Smooth muscle cell (in vitro differentiated cells): Measurements from ENCODE around the gene UGT1A7. TPM values are rescaled to one million over a fixed set of nuclear protein-coding genes. Genes with fewer than 3 reads are reported as not detected.

Experiments used
- DNase-seq: peaks from one replicate; lab custom pipeline; 2025; ENCODE audit not compliant: unreplicated experiment; lab: John Stamatoyannopoulos, UW
- H2AFZ ChIP-seq: fragments of 200-600 bp; sonication (generic); 2 replicates; pipeline ENCODE4 v1.6.0; 2016; ENCODE audit warnings: antibody characterized with exemption, low read depth, mild to moderate bottlenecking
- H3F3A ChIP-seq: fragments of 200-600 bp; sonication (generic); 2 replicates; pipeline ENCODE4 v1.6.0; 2017; ENCODE audit warnings: antibody characterized with exemption, low read depth
- H3K27ac ChIP-seq: fragments of 200-600 bp; sonication (generic); 2 replicates; pipeline ENCODE4 v1.5.1; 2016; ENCODE audit warnings: low read depth, mild to moderate bottlenecking
- H3K27me3 ChIP-seq: fragments of 200-600 bp; sonication (generic); 2 replicates; pipeline ENCODE4 v1.6.1; 2016; ENCODE audit warnings: low read depth, mild to moderate bottlenecking
- H3K36me3 ChIP-seq: fragments of 200-600 bp; sonication (generic); 2 replicates; pipeline ENCODE4 v1.5.1; 2016; ENCODE audit warnings: low read depth
- H3K4me1 ChIP-seq: fragments of 200-600 bp; sonication (generic); 2 replicates; pipeline ENCODE4 v1.5.1; 2016; ENCODE audit warnings: low read depth
- H3K4me2 ChIP-seq: fragments of 200-600 bp; sonication (generic); 2 replicates; pipeline ENCODE4 v1.6.0; 2016; ENCODE audit warnings: mild to moderate bottlenecking
- H3K4me3 ChIP-seq: fragments of 200-600 bp; sonication (generic); 2 replicates; pipeline ENCODE4 v1.5.1; 2016; ENCODE audit warnings: mild to moderate bottlenecking
- H3K79me2 ChIP-seq: fragments of 200-600 bp; sonication (generic); 2 replicates; pipeline ENCODE4 v1.6.0; 2016; ENCODE audit warnings: low read depth, mild to moderate bottlenecking
- H3K9ac ChIP-seq: fragments of 200-600 bp; sonication (generic); 2 replicates; pipeline ENCODE4 v1.6.0; 2016; ENCODE audit warnings: low read depth
- H3K9me3 ChIP-seq: fragments of 200-600 bp; sonication (generic); replicated peaks from 2 replicates; pipeline ENCODE4 v1.5.1; 2016; ENCODE audit warnings: low read depth
- H4K20me1 ChIP-seq: fragments of 200-600 bp; sonication (generic); 2 replicates; pipeline ENCODE4 v1.6.0; 2016; ENCODE audit warnings: low read depth
- WGBS: methylation state at CpG from one replicate; pipeline ENCODE4 v1.1.7; 2016; ENCODE audit warnings: low lambda C conversion rate; 5-methylcytosine and 5-hydroxymethylcytosine counted together
- polyA plus RNA-seq: library from polyadenylated mRNA; unstranded; fragments of >200 nt; fragmentation: Nextera tagmentation; extraction: Ambion mirVana; gene quantifications from 2 replicates; pipeline ENCODE4 v1.2.1, GENCODE V29; 2016
- total RNA-seq: library from RNA; depleted of rRNA; stranded (reverse); fragments of >200 nt; gene quantifications from 2 replicates; pipeline ENCODE4 v1.2.3, GENCODE V29; 2014
- TF ChIP-seq, protein P1 (sequence below): fragments of 200-600 bp; sonication (generic); IDR thresholded peaks from 2 replicates; pipeline ENCODE4 v1.5.1; 2017; ENCODE audit warnings: borderline replicate concordance, mild to moderate bottlenecking, antibody characterized with exemption; ENCODE audit not compliant: insufficient read depth, poor library complexity, severe bottlenecking

UGT1A7 gene
- total and polyA plus RNA-seq, 2 experiments from 2014 or later, result not detected

DNA sequence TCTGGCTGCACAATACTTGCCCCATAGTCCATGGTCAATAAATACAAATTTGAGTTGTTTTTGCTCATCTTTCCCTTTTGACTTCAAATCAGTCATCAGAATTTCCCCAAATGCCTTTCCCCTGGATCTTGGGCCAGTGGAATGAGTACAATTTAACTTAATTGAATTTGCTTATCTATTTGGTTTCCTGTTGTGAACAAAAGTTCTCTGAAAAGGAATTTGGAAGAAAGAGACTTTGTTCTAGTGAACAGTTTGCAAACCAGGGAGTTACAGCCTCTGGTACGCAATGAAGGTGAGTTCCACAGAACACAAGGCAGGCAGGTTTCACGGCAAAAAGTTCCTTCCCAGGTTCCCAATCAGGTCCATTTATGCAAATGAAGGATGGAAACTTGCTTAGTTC, 77.1 kb downstream of the UGT1A7 start:
- Histone ChIP-seq H3K4me2 (no peak overlapping the region), H4K20me1 (no peaks in the 10 kb centered on the region), H3K27me3 (no peaks in the 10 kb centered on the region), H3K9me3 (no peaks in the 10 kb centered on the region), H3K36me3 (no peaks in the 10 kb centered on the region), H3K79me2 (no peaks in the 10 kb centered on the region), H2AFZ (no peak overlapping the region), H3K4me1 (no peaks in the 10 kb centered on the region), H3F3A (no peaks in the 10 kb centered on the region), H3K27ac (no peak overlapping the region), H3K4me3 (no peak overlapping the region), H3K9ac (no peak overlapping the region)
- 92% methylated on average over 2 of the region's 2 CpGs for WGBS
- no peak for DNase-seq
- TF ChIP-seq, protein P1, sequence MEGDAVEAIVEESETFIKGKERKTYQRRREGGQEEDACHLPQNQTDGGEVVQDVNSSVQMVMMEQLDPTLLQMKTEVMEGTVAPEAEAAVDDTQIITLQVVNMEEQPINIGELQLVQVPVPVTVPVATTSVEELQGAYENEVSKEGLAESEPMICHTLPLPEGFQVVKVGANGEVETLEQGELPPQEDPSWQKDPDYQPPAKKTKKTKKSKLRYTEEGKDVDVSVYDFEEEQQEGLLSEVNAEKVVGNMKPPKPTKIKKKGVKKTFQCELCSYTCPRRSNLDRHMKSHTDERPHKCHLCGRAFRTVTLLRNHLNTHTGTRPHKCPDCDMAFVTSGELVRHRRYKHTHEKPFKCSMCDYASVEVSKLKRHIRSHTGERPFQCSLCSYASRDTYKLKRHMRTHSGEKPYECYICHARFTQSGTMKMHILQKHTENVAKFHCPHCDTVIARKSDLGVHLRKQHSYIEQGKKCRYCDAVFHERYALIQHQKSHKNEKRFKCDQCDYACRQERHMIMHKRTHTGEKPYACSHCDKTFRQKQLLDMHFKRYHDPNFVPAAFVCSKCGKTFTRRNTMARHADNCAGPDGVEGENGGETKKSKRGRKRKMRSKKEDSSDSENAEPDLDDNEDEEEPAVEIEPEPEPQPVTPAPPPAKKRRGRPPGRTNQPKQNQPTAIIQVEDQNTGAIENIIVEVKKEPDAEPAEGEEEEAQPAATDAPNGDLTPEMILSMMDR, result no peak

DNA sequence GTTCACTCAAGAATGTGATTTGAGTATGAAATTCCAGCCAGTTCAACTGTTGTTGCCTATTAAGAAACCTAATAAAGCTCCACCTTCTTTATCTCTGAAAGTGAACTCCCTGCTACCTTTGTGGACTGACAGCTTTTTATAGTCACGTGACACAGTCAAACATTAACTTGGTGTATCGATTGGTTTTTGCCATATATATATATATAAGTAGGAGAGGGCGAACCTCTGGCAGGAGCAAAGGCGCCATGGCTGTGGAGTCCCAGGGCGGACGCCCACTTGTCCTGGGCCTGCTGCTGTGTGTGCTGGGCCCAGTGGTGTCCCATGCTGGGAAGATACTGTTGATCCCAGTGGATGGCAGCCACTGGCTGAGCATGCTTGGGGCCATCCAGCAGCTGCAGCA, 78.3 kb downstream of the UGT1A7 start, which contains the start of gene UGT1A1:
Gene UGT1A1 (plus strand): TSS at position 228 of the 400 bp plus-strand sequence. CDS start 18 bp downstream, at position 246.
- no peaks in the 10 kb centered on the region for H3K9me3 ChIP-seq
- H4K20me1 ChIP-seq, result no peaks in the 10 kb centered on the region
- no peak within 1 kb of the TSS for H2AFZ ChIP-seq
- no peak within 1 kb of the TSS for H3K27ac ChIP-seq
- no peak within 1 kb of the TSS for H3K4me2 ChIP-seq
- no peak for DNase-seq
- H3K4me1 ChIP-seq, result no peaks in the 10 kb centered on the region
- no peaks in the 10 kb centered on the region for H3F3A ChIP-seq
- WGBS, result 94% methylated on average over 6 of the region's 6 CpGs
- H3K4me3 ChIP-seq, result no peak within 1 kb of the TSS
- no peak within 1 kb of the TSS for H3K9ac ChIP-seq
- TF ChIP-seq, protein P1, result no peak
- H3K36me3 ChIP-seq, result no peaks in the 10 kb centered on the region
- H3K79me2 ChIP-seq, result no peaks in the 10 kb centered on the region
- no peaks in the 10 kb centered on the region for H3K27me3 ChIP-seq

DNA sequence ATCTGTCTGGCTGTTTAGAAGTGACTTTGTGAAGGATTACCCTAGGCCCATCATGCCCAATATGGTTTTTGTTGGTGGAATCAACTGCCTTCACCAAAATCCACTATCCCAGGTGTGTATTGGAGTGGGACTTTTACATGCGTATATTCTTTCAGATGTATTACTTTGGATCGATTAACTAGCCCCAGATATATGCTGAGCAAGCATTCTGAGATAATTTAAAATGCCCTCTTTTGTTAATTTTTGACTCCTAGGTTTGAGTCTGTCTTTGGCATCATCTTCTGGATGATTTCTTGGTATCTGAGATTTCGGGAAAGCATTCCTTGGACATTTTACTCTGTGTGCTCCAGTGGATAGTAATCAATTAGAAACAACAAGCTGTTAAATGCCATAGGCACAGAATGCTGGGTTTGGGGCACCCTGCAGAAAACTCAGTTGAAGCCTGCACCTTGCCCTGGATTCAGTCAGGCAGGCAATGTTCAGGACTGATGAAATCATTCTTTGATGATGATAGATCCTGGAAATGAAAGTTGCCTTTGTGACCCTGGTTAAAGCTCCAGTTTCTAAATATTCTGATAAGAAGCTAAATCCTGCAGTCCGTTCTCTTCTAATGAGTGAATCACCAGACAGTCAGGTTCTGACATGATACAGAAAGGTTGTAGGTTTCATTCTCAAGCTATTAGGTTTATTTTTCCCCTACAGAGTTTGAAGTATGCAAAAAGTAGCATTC, 79.5 kb downstream of the UGT1A7 start:
- Histone ChIP-seq H3K4me2 (no peak overlapping the region), H3K4me3 (no peak overlapping the region)
- DNase-seq, result no peak

More for the DNA sequence above, 79.5 kb downstream of the UGT1A7 start:
- H3K4me1 ChIP-seq, result no peaks in the 10 kb centered on the region
- no peak overlapping the region for H3K9ac ChIP-seq
- H3K9me3 ChIP-seq, result no peaks in the 10 kb centered on the region
- no peak overlapping the region for H3K27ac ChIP-seq
- H3K79me2 ChIP-seq, result no peaks in the 10 kb centered on the region
- H4K20me1 ChIP-seq, result no peaks in the 10 kb centered on the region
- H3K27me3 ChIP-seq, result no peaks in the 10 kb centered on the region
- no peaks in the 10 kb centered on the region for H3K36me3 ChIP-seq
- H3F3A ChIP-seq, result no peaks in the 10 kb centered on the region
- no peak overlapping the region for H2AFZ ChIP-seq
- WGBS, result 64% methylated on average over 4 of the region's 4 CpGs
- TF ChIP-seq, protein P1, result no peak
